BLaER1 treated with 17β-estradiol and CSF1 and Interleukin-3, amounts not matched to agents 10 nM and 100 nM (cell line): Measurements from ENCODE around the gene PPFIBP2.

ENCODE experiments used
- H3K27ac ChIP-seq, 11 experiments: shearing (Covaris generic); formaldehyde crosslinking; 2 replicates each; pipeline ENCODE4 v1.8.1; 2022
- H3K27me3 ChIP-seq, 11 experiments: shearing (Covaris generic); formaldehyde crosslinking; 2 replicates each; pipeline ENCODE4 v1.8.1; 2022
- H3K36me3 ChIP-seq, 11 experiments: shearing (Covaris generic); formaldehyde crosslinking; 2 replicates each; pipeline ENCODE4 v1.8.1; 2022
- H3K4me1 ChIP-seq, 10 experiments: shearing (Covaris generic); formaldehyde crosslinking; 2 replicates each; pipeline ENCODE4 v1.8.1; 2022
- H3K4me2 ChIP-seq, 11 experiments: shearing (Covaris generic); formaldehyde crosslinking; 2 replicates each; pipeline ENCODE4 v1.8.1; 2022
- H3K4me3 ChIP-seq, 10 experiments: shearing (Covaris generic); formaldehyde crosslinking; 2 replicates each; pipeline ENCODE4 v1.8.1; 2022
- H3K9ac ChIP-seq, 11 experiments: shearing (Covaris generic); formaldehyde crosslinking; 2 replicates each; pipeline ENCODE4 v1.8.1; 2022
- H3K9me3 ChIP-seq, 11 experiments: shearing (Covaris generic); formaldehyde crosslinking; replicated peaks in 1 of 11; 2 replicates each; pipeline ENCODE4 v1.8.1; 2022
- H4K20me1 ChIP-seq, 11 experiments: shearing (Covaris generic); formaldehyde crosslinking; 2 replicates each; pipeline ENCODE4 v1.8.1; 2022
- Cebpa-rat ChIP-seq, 11 experiments: shearing (Covaris generic); IDR thresholded peaks; 2 replicates each; pipeline ENCODE4 v1.8.1; 2022

The PPFIBP2 gene

GRCh38 chr11:7524462-7525235, 10.8 kb downstream of the PPFIBP2 start:
- peak overlapping the region; percentile 34 to 91 (median 71); a peak in 20 of 22 replicates for H3K4me2 ChIP-seq
- peaks cover 48 to 99% (median 57%) of the 10 kb centered on the region in 10 experiments for H3K4me1 ChIP-seq
- peaks cover 0 to 4% (median 3%) of the 10 kb centered on the region in 11 experiments; a peak in 11 of 22 replicates for H3K9me3 ChIP-seq
- no peak overlapping the region for H3K9ac ChIP-seq
- H3K36me3 ChIP-seq, result peaks cover 0 to 8% (median 0%) of the 10 kb centered on the region in 11 experiments; a peak in 1 of 22 replicates
- no peaks in the 10 kb centered on the region for H3K27me3 ChIP-seq
- TF ChIP-seq Cebpa-rat (IDR thresholded peaks at IDR 0.05), result no peak
- H4K20me1 ChIP-seq, result peaks cover 0 to 61% (median 5%) of the 10 kb centered on the region in 11 experiments; a peak in 9 of 22 replicates
- H3K4me3 ChIP-seq, result no peak overlapping the region
- no peak overlapping the region for H3K27ac ChIP-seq

GRCh38 chr11:7525424-7525823, 11.6 kb downstream of the PPFIBP2 start:
- no peak for TF ChIP-seq Cebpa-rat (IDR thresholded peaks at IDR 0.05)
- H4K20me1 ChIP-seq, result peaks cover 0 to 69% (median 6%) of the 10 kb centered on the region in 11 experiments; a peak in 10 of 22 replicates
- peak overlapping the region in 5 of 11 experiments; percentile 57 to 91 (median 74); a peak in 10 of 22 replicates for H3K4me2 ChIP-seq
- H3K27ac ChIP-seq, result no peak overlapping the region
- no peaks in the 10 kb centered on the region for H3K9me3 ChIP-seq
- no peak overlapping the region for H3K9ac ChIP-seq
- H3K4me3 ChIP-seq, result no peak overlapping the region
- H3K27me3 ChIP-seq, result no peaks in the 10 kb centered on the region
- H3K36me3 ChIP-seq, result peaks cover 0 to 12% (median 0%) of the 10 kb centered on the region in 11 experiments; a peak in 1 of 22 replicates
- peaks cover 40 to 99% (median 49%) of the 10 kb centered on the region in 10 experiments for H3K4me1 ChIP-seq

- no peak for TF ChIP-seq Cebpa-rat (IDR thresholded peaks at IDR 0.05)
- Histone ChIP-seq H3K4me2 (peak overlapping the region in 4 of 11 experiments; percentile 39 to 91 (median 63); a peak in 8 of 22 replicates), H3K9me3 (no peaks in the 10 kb centered on the region), H4K20me1 (peaks cover 0 to 80% (median 9%) of the 10 kb centered on the region in 11 experiments; a peak in 10 of 22 replicates), H3K27me3 (no peaks in the 10 kb centered on the region), H3K9ac (no peak overlapping the region), H3K4me3 (no peak overlapping the region), H3K27ac (no peak overlapping the region), H3K36me3 (peaks cover 0 to 12% (median 0%) of the 10 kb centered on the region in 11 experiments; a peak in 1 of 22 replicates), H3K4me1 (peaks cover 24 to 99% (median 33%) of the 10 kb centered on the region in 10 experiments; a peak in 19 of 20 replicates)
Observed at GRCh38 chr11:7527029-7527428, 13.2 kb downstream of the PPFIBP2 start.

- Histone ChIP-seq H3K4me3 (no peak overlapping the region), H4K20me1 (peaks cover 0 to 95% (median 11%) of the 10 kb centered on the region in 11 experiments; a peak in 10 of 22 replicates), H3K36me3 (peaks cover 0 to 12% (median 0%) of the 10 kb centered on the region in 11 experiments; a peak in 1 of 22 replicates), H3K4me2 (peak overlapping the region in 2 of 11 experiments; percentile 85 to 91; a peak in 4 of 22 replicates), H3K9ac (no peak overlapping the region), H3K9me3 (no peaks in the 10 kb centered on the region), H3K27ac (no peak overlapping the region), H3K27me3 (no peaks in the 10 kb centered on the region), H3K4me1 (peaks cover 16 to 89% (median 23%) of the 10 kb centered on the region in 10 experiments)
- no peak for TF ChIP-seq Cebpa-rat (IDR thresholded peaks at IDR 0.05)
Observed at GRCh38 chr11:7528514-7529049, 14.8 kb downstream of the PPFIBP2 start.

GRCh38 chr11:7530013-7530640, 16.3 kb downstream of the PPFIBP2 start:
- peaks cover 0 to 100% (median 25%) of the 10 kb centered on the region in 11 experiments; a peak in 10 of 22 replicates for H4K20me1 ChIP-seq
- H3K4me1 ChIP-seq, result peaks cover 17 to 89% (median 23%) of the 10 kb centered on the region in 10 experiments
- H3K27ac ChIP-seq, result no peak overlapping the region

GRCh38 chr11:7531011-7531410, 17.2 kb downstream of the PPFIBP2 start:
- H3K9me3 ChIP-seq, result no peaks in the 10 kb centered on the region
- H3K27ac ChIP-seq, result no peak overlapping the region
- H3K4me3 ChIP-seq, result no peak overlapping the region
- peaks cover 19 to 83% (median 25%) of the 10 kb centered on the region in 10 experiments for H3K4me1 ChIP-seq
- H3K27me3 ChIP-seq, result no peaks in the 10 kb centered on the region
- no peak for TF ChIP-seq Cebpa-rat (IDR thresholded peaks at IDR 0.05)
- peaks cover 0 to 12% (median 0%) of the 10 kb centered on the region in 11 experiments; a peak in 1 of 22 replicates for H3K36me3 ChIP-seq
- H3K4me2 ChIP-seq, result peak overlapping the region in 3 of 11 experiments; percentile 41 to 72 (median 71); a peak in 5 of 22 replicates
- H4K20me1 ChIP-seq, result peaks cover 0 to 100% (median 25%) of the 10 kb centered on the region in 11 experiments; a peak in 10 of 22 replicates
- no peak overlapping the region for H3K9ac ChIP-seq

More at GRCh38 chr11:7530013-7530640, 16.3 kb downstream of the PPFIBP2 start:
- no peak for TF ChIP-seq Cebpa-rat (IDR thresholded peaks at IDR 0.05)
- peaks cover 0 to 12% (median 0%) of the 10 kb centered on the region in 11 experiments; a peak in 1 of 22 replicates for H3K36me3 ChIP-seq
- no peaks in the 10 kb centered on the region for H3K9me3 ChIP-seq
- H3K9ac ChIP-seq, result no peak overlapping the region
- H3K27me3 ChIP-seq, result no peaks in the 10 kb centered on the region
- H3K4me3 ChIP-seq, result no peak overlapping the region
- peak overlapping the region in 2 of 11 experiments; percentile 71 to 72; a peak in 5 of 22 replicates for H3K4me2 ChIP-seq

GRCh38 chr11:7532405-7533145, 18.8 kb downstream of the PPFIBP2 start:
- no peak for TF ChIP-seq Cebpa-rat (IDR thresholded peaks at IDR 0.05)
- Histone ChIP-seq H3K9me3 (no peaks in the 10 kb centered on the region), H3K4me3 (no peak overlapping the region), H4K20me1 (peaks cover 0 to 100% (median 25%) of the 10 kb centered on the region in 11 experiments; a peak in 11 of 22 replicates), H3K4me2 (0 out of 22 replicates have a peak overlapping the region, but pooled peaks of 1 of the 11 experiments have one; percentile 72), H3K36me3 (peaks cover 0 to 21% (median 0%) of the 10 kb centered on the region in 11 experiments; a peak in 1 of 22 replicates), H3K27me3 (no peaks in the 10 kb centered on the region), H3K9ac (no peak overlapping the region), H3K27ac (no peak overlapping the region), H3K4me1 (peaks cover 19 to 75% (median 25%) of the 10 kb centered on the region in 10 experiments)
